DND-41 (cell line): ENCODE results near the gene ARSB.

Experiments
- ATAC-seq: fragments of 200-7000 bp; cut with Tn5 transposase; 3 replicates; pipeline ENCODE4 v1.9.1; 2021; ENCODE audit warnings: low read depth; ENCODE audit not compliant: insufficient read depth
- DNase-seq: peaks from one replicate; pipeline ENCODE4 v3.0.0-alpha.2; 2020
- H2AFZ ChIP-seq: 2 replicates; pipeline ENCODE4 v1.6.0; 2012; ENCODE audit warnings: low read depth, low read length
- H3K27ac ChIP-seq: 2 replicates; pipeline ENCODE4 v1.5.1; 2012; ENCODE audit warnings: low read length, inconsistent platforms
- H3K27me3 ChIP-seq: fragments of 200-600 bp; sonication (generic); 2 replicates; pipeline ENCODE4 v1.6.0; 2012; ENCODE audit warnings: low read length, mild to moderate bottlenecking, inconsistent platforms; ENCODE audit not compliant: insufficient read depth, poor library complexity
- H3K36me3 ChIP-seq: 2 replicates; pipeline ENCODE4 v1.5.1; 2012; ENCODE audit warnings: low read length, inconsistent platforms; ENCODE audit not compliant: insufficient read depth
- H3K4me1 ChIP-seq: 2 replicates; pipeline ENCODE4 v1.5.1; 2012; ENCODE audit warnings: mild to moderate bottlenecking, low read length; ENCODE audit not compliant: insufficient read depth
- H3K4me2 ChIP-seq: 2 replicates; pipeline ENCODE4 v1.6.0; 2012; ENCODE audit warnings: mild to moderate bottlenecking, moderate library complexity, low read length, inconsistent platforms; ENCODE audit not compliant: insufficient read depth
- H3K4me3 ChIP-seq, 2 experiments: fragments of 200-600 bp in 1 of 2; shearing (Covaris generic) in 1 of 2; 2 replicates each; pipeline ENCODE4 v1.5.1; 2012 to 2016; ENCODE audit warnings: inconsistent platforms in 2 of 2, low read length in 2 of 2, mild to moderate bottlenecking in 2 of 2, low read depth in 1 of 2, moderate library complexity in 1 of 2
- H3K79me2 ChIP-seq: 2 replicates; pipeline ENCODE4 v1.6.0; 2012; ENCODE audit warnings: low read length, inconsistent platforms; ENCODE audit not compliant: insufficient read depth
- H3K9ac ChIP-seq: 2 replicates; pipeline ENCODE4 v1.6.0; 2012; ENCODE audit warnings: low read depth, mild to moderate bottlenecking, inconsistent platforms, low read length, moderate library complexity
- H3K9me3 ChIP-seq: 2 replicates; pipeline ENCODE4 v1.5.1; 2012; ENCODE audit warnings: low read length, moderate library complexity, mild to moderate bottlenecking, inconsistent platforms; ENCODE audit not compliant: insufficient read depth, severe bottlenecking
- H4K20me1 ChIP-seq: 2 replicates; pipeline ENCODE4 v1.6.0; 2012; ENCODE audit warnings: low read length; ENCODE audit not compliant: insufficient read depth
- CTCF ChIP-seq: IDR thresholded peaks from 2 replicates; pipeline ENCODE4 v1.5.1; 2012; ENCODE audit warnings: borderline replicate concordance, low read length, moderate library complexity, mild to moderate bottlenecking; ENCODE audit not compliant: poor library complexity, severe bottlenecking; ENCODE audit errors: extremely low read depth
- EZH2 ChIP-seq: IDR thresholded peaks from 3 replicates; pipeline ENCODE4 v1.6.1; 2012; ENCODE audit warnings: borderline replicate concordance, low read depth, mild to moderate bottlenecking, moderate library complexity, low read length, inconsistent platforms; ENCODE audit not compliant: severe bottlenecking

Gene ARSB

DNA sequence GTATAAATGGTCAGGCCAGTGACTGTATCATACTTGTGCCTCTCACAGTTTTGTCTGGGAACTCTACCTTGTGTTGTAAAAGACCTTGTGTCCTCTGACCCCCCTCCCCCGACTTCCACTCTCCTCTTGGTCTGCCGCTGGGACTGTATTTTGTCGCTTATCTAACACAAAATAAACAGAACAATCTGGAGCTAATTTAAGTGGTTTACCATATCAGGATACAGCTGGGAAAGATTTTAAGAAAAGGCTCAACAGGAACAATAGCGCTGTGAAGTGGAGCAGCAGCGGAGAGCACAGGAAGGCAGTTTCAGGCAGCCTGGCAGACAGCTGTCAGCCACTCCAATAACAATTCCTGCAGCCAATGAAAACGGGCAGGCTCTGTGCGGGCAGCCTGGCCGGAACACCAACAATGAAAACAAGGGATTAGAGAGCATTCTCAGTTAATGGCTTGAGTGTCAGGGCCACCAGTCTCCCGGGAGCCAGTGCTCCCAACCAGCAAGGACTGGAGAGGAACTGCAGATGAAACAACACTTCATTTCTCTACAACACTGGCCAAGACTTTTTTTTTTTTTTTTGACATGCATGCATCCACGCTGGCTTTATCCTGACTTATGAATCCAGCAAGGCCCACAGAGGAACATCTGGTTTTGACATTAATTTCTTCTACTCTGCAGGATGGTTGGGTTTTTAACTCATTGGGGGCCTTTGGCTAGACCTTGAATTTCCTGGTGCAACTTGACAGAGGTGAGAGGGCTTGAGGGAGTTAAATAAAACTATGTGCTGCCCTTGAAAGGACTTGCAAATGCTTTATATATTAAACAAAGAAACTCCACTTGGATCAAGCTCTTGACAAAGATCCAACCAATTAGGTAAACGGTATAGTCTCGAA, 76.7 kb downstream of the ARSB start:
- Histone ChIP-seq H3K4me1 (no peaks in the 10 kb centered on the region; the same call in 1 of the 2 replicates), H3K9ac (no peak overlapping the region), H3K4me3 (no peak overlapping the region), H2AFZ (no peak overlapping the region), H3K27ac (no peak overlapping the region), H3K79me2 (no peaks in the 10 kb centered on the region), H3K4me2 (no peak overlapping the region), H3K27me3 (no peaks in the 10 kb centered on the region), H3K36me3 (no peaks in the 10 kb centered on the region), H3K9me3 (no peaks in the 10 kb centered on the region), H4K20me1 (no peaks in the 10 kb centered on the region)
- DNase-seq (no peak), ATAC-seq (no peak)
- TF ChIP-seq CTCF: no peak
- TF ChIP-seq EZH2: no peak

GRCh38 chr5:78907255-78907891, 77.7 kb downstream of the ARSB start:
- H2AFZ ChIP-seq: no peak overlapping the region
- peak; percentile 37 for DNase-seq
- no peaks in the 10 kb centered on the region for H4K20me1 ChIP-seq
- peak; percentile 67 for ATAC-seq
- H3K27me3 ChIP-seq: no peaks in the 10 kb centered on the region
- H3K36me3 ChIP-seq: no peaks in the 10 kb centered on the region
- H3K27ac ChIP-seq: no peak overlapping the region
- TF ChIP-seq CTCF (no peak), EZH2 (no peak)
- no peak overlapping the region for H3K9ac ChIP-seq
- no peaks in the 10 kb centered on the region for H3K79me2 ChIP-seq
- no peaks in the 10 kb centered on the region for H3K9me3 ChIP-seq
- no peak overlapping the region for H3K4me2 ChIP-seq
- H3K4me1 ChIP-seq: no peaks in the 10 kb centered on the region; the same call in 1 of the 2 replicates
- H3K4me3 ChIP-seq: no peak overlapping the region

DNA sequence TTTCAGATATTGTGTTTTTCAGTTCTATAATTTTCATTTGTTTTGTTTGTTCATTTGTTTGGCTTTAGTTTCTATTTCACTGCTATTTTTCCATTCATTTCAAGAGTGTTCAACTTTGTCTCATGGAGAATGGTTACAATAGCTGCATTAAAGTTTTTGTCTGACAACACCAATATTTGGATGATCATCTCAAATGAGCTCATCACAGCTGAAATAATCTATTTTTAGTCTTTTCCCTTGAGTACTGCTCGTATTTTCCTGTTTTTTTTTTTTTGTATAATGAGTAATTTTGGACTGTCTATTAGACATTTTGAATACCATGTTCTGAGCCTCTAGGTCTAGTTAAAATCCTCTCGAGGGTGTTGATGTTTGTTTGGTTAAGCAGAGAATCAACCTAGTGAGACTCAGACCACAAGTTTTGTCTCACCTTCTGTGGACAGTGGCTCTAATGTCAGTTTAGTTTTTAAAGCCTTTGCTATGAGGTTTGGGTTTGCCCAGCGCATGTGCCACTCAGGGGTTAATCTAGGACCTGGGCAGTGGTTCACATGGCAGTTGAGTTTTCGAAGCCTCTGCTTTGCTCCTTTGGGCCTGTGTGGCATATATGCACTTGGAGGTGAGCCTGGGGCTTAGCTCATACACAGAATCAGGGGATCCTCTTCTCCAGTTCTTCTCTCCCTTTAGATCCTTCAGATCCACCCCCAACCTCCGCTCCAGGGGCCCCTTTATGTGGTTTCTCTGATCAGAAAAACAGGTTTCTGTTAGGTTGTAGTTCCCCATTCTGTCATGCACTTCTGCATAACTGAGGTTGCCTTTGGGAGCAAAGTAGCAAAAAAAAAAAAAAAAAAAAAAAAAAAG, 79.8 kb downstream of the ARSB start:
- TF ChIP-seq EZH2 (no peak), CTCF (no peak)
- DNase-seq: peak; percentile 43
- Histone ChIP-seq H3K4me2 (no peak overlapping the region), H4K20me1 (no peaks in the 10 kb centered on the region), H3K27ac (no peak overlapping the region), H3K4me1 (no peaks in the 10 kb centered on the region; the same call in 1 of the 2 replicates), H3K9me3 (peaks cover 6% of the 10 kb centered on the region), H3K36me3 (no peaks in the 10 kb centered on the region), H2AFZ (no peak overlapping the region), H3K9ac (no peak overlapping the region), H3K27me3 (no peaks in the 10 kb centered on the region), H3K79me2 (no peaks in the 10 kb centered on the region), H3K4me3 (no peak overlapping the region)
- peak; percentile 64 for ATAC-seq
